Lower leg skin (tissue), 3 donors: Measurements from ENCODE around the gene RER1.

Experiments
- POLR2A ChIP-seq, 2 donors: fragments of 450-650 bp; IDR thresholded peaks; one replicate each; pipeline ENCODE4 v1.6.1; 2016 to 2017; ENCODE audit warnings: antibody characterized with exemption in 2 of 2, mild to moderate bottlenecking in 1 of 2, moderate library complexity in 1 of 2
- TF ChIP-seq, protein P1 (sequence below), 3 donors: fragments of 450-650 bp; IDR thresholded peaks; one replicate each; pipeline ENCODE4 v1.5.1; 2016; ENCODE audit warnings: antibody characterized with exemption in 3 of 3, mild to moderate bottlenecking in 3 of 3, moderate library complexity in 2 of 3

- TF ChIP-seq POLR2A (IDR thresholded peaks at IDR 0.05): no peak
- TF ChIP-seq, protein P1, sequence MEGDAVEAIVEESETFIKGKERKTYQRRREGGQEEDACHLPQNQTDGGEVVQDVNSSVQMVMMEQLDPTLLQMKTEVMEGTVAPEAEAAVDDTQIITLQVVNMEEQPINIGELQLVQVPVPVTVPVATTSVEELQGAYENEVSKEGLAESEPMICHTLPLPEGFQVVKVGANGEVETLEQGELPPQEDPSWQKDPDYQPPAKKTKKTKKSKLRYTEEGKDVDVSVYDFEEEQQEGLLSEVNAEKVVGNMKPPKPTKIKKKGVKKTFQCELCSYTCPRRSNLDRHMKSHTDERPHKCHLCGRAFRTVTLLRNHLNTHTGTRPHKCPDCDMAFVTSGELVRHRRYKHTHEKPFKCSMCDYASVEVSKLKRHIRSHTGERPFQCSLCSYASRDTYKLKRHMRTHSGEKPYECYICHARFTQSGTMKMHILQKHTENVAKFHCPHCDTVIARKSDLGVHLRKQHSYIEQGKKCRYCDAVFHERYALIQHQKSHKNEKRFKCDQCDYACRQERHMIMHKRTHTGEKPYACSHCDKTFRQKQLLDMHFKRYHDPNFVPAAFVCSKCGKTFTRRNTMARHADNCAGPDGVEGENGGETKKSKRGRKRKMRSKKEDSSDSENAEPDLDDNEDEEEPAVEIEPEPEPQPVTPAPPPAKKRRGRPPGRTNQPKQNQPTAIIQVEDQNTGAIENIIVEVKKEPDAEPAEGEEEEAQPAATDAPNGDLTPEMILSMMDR (IDR thresholded peaks at IDR 0.05): no peak
Measured at GRCh38 chr1:2350911-2351655, 40.6 kb upstream of the RER1 start.
